A549 treated with ZK216348 at 1 μM for 4 hours (cell line): ENCODE results near the gene ACTR3. TPM values are rescaled to one million over a fixed set of nuclear protein-coding genes. Genes with fewer than 3 reads are reported as not detected.

Source experiments
- total RNA-seq: library from RNA; stranded (reverse); fragments of 200-300 nt; extraction: Qiagen RNA extraction; gene quantifications from 5 replicates; pipeline ENCODE4 v1.2.3, GENCODE V29; 2022; ENCODE audit warnings: low read depth

Gene ACTR3
- total RNA-seq = 207 to 303 TPM (median 246 TPM) in 5 replicates

DNA sequence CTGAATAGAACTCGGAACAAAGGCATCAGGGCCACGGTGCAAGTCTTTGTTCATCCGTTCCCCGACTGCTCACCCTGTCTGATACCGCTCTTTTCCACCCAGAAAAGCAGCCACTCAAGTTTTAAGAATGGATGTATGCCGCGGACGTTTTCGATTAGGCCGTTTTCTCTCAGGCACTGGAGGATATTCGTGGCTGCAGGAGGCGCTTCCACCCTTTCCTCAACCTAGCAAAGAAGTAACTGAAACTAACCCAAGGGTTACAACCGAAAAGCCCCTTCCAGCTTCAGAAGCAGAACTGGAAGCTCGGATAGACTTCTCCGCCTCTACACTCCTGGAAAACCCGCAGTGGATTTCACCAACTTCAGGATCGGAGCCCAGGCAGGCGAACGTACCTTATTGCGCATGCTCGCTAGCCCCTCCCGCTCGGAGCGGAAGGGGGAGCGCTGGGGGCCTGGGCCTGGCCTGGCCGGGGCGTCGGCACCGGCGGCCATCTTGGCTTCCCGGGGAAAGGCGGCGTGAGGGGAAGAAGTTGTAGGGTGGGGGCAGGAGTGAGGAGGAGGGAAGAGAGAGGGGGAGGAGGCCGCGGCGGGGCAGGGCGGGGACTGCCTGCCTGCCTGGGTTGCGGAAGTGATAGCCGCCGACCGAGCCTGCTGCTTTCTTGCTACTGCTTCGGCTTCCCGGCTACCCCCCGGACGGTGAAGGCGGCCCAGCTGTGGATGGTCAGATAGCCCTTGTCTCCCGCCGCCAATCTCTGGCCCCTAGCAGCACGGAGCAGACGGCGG is at the start of gene ACTR3:
ACTR3 (plus strand) TSS at position 619 of the 782 bp plus-strand sequence. CDS start 191 bp downstream, outside the sequence.

Other genes starting within 250 kb of the ACTR3 start
- 25.3 to 57.3 TPM (median 44.0 TPM) in 5 replicates for gene SLC35F5, start 133.4 kb upstream of the ACTR3 start, total RNA-seq